HG03039 (cell line): ENCODE measurements around the gene PSMG1.

Experiments
- ATAC-seq: cut with Tn5 transposase; IDR thresholded peaks from one replicate; pipeline ENCODE4 v1.9.1; 2021; ENCODE audit warnings: mild to moderate bottlenecking, moderate library complexity; ENCODE audit not compliant: unreplicated experiment

The PSMG1 gene

GRCh38 chr21:39189857-39190604 lies 6.8 kb upstream of the PSMG1 start:
- no peak for ATAC-seq

- ATAC-seq, result no peak
Measured at GRCh38 chr21:39188521-39189139, 5.4 kb upstream of the PSMG1 start.

GRCh38 chr21:39187141-39187540 lies 3.9 kb upstream of the PSMG1 start:
- ATAC-seq, result no peak

- no peak for ATAC-seq
Measured at GRCh38 chr21:39186676-39187075, 3.4 kb upstream of the PSMG1 start.

- ATAC-seq, result no peak
Measured at GRCh38 chr21:39185157-39185556, 1.9 kb upstream of the PSMG1 start.

GRCh38 chr21:39184050-39184980 lies 1.1 kb upstream of the PSMG1 start:
- no peak for ATAC-seq

- no peak for ATAC-seq
Measured at GRCh38 chr21:39182484-39183271, 573 bp downstream of the PSMG1 start.

GRCh38 chr21:39182016-39182415 lies 1.2 kb downstream of the PSMG1 start:
- no peak for ATAC-seq

- no peak for ATAC-seq
Measured at GRCh38 chr21:39181205-39181818, 1.9 kb downstream of the PSMG1 start.

- no peak for ATAC-seq
Measured at GRCh38 chr21:39180429-39181019, 2.7 kb downstream of the PSMG1 start.

- no peak for ATAC-seq
Measured at GRCh38 chr21:39178421-39178820, 4.8 kb downstream of the PSMG1 start.

GRCh38 chr21:39176271-39176709 lies 7.0 kb downstream of the PSMG1 start:
- ATAC-seq, result no peak

GRCh38 chr21:39175665-39176064 lies 7.6 kb downstream of the PSMG1 start:
- ATAC-seq, result no peak

GRCh38 chr21:39175154-39175553 lies 8.1 kb downstream of the PSMG1 start:
- ATAC-seq, result no peak

- ATAC-seq, result no peak
Measured at GRCh38 chr21:39173716-39174680, 9.3 kb downstream of the PSMG1 start.

- ATAC-seq, result no peak
Measured at GRCh38 chr21:39169906-39170305, 13.3 kb downstream of the PSMG1 start.

GRCh38 chr21:39168800-39169199 lies 14.5 kb downstream of the PSMG1 start:
- no peak for ATAC-seq

- no peak for ATAC-seq
Measured at GRCh38 chr21:39164523-39164922, 18.7 kb downstream of the PSMG1 start.

GRCh38 chr21:39161064-39161463 lies 22.2 kb downstream of the PSMG1 start:
- no peak for ATAC-seq
